ENCODE measurements around the gene DLGAP5. TPM values are rescaled to one million over a fixed set of nuclear protein-coding genes. Genes with fewer than 3 reads are reported as not detected.

DLGAP5 gene
- total and polyA plus RNA-seq, 2 of the 13 experiments (the other 11 are each of a cell fraction or from before 2014, with no cell fraction given) = 7.7 to 55.8 TPM

DNA sequence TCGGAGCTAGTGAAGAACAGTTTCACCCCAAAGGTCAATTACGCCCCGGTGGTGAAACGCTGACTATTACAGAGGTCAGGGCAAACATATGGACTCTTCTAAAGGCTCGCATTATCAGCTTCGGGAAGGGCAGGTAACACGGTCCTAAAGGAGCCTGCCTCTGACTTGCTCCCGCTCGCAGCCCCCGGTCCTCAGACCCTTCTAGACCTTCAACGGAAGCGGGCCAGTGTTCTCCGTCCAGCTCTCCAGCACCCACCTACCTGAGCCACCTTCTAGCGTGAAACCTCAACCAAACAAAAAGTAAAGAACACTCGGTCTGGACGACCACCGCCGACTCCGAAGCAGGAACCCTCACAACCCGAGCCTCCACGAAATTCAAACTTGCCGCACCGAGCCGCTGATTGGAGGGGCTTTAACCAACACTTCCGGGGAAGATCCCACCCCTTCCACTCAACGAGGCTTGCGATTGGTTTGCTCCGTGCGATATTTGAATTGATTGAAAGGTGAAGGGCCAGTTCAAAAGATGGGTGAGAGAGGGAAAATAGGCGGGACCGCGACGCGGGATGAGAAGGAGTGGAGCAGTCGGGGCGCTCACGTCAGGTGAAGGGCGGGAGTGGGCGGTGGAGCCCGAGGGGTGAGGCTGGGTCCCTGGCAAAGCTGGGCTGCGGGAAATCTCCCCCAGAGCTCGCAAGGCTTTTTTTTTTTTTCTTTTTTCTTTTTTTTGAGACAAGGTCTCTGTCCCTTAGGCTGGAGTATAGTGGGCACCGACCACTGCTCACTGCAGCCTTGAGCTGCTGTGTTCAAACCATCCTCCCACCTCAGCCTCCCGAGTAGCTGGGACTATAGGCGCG is at the start of gene DLGAP5 (continued):
- TF ChIP-seq ZNF136 (CRISPR knock-in tag; IDR thresholded peaks at IDR 0.05; ENCODE audit: low read depth) (0 out of 2 replicates have a peak, but pooled peaks have one; percentile 68), KMT2B (CRISPR knock-in tag; IDR thresholded peaks at IDR 0.05) (peak; percentile 75), ZZZ3 (CRISPR knock-in tag; IDR thresholded peaks at IDR 0.05; ENCODE audit: borderline replicate concordance) (no peak), PHF8 (CRISPR knock-in tag; IDR thresholded peaks at IDR 0.05) (peak; percentile 61), FOSL2 (CRISPR knock-in tag; IDR thresholded peaks at IDR 0.05) (no peak), NFKB2 (CRISPR knock-in tag; IDR thresholded peaks at IDR 0.05; ENCODE audit: borderline replicate concordance) (peak; percentile 47; the same call in 1 of the 2 replicates), TARDBP (CRISPR knock-in tag; IDR thresholded peaks at IDR 0.05) (peak; percentile 67; the same call in 1 of the 2 replicates), ZNF251 (CRISPR knock-in tag; IDR thresholded peaks at IDR 0.05) (no peak), PLRG1 (conservative IDR thresholded peaks at IDR 0.05) (no peak), TBX3 (IDR thresholded peaks at IDR 0.05; ENCODE audit: borderline replicate concordance) (no peak), ZNF878 (CRISPR knock-in tag; IDR thresholded peaks at IDR 0.05) (peak; percentile 99), MED8 (CRISPR knock-in tag; IDR thresholded peaks at IDR 0.05; ENCODE audit: insufficient replicate concordance) (no peak), SRSF1 (optimal IDR thresholded peaks at IDR 0.05; ENCODE audit: low read depth, low read length) (no peak), NKX3-1 (CRISPR knock-in tag; IDR thresholded peaks at IDR 0.05) (peak; percentile 28; the same call in 1 of the 2 replicates), STAT5B (CRISPR knock-in tag; IDR thresholded peaks at IDR 0.05) (no peak), ZNF672 (CRISPR knock-in tag; IDR thresholded peaks at IDR 0.05) (no peak), CAMTA2 (CRISPR knock-in tag; IDR thresholded peaks at IDR 0.05; ENCODE audit: borderline replicate concordance) (no peak)
- TF ChIP-seq, protein P1, sequence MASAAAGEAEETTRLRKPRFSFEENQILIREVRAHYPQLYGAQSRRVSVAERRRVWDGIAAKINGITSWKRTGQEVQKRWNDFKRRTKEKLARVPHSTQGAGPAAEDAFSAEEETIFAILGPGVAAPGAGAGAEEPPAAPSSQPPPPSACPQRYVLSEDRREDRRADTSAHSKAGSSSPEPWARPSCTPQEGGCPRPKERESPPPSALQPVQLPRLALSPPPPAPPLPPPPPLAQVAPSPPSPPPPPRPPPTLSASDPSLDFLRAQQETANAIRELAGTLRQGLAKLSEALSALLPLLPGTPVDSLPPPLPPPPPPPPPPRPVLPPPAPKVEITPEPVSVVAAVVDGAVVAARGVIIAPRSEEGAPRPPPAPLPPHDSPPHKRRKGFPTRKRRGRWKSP (CRISPR knock-in tag; IDR thresholded peaks at IDR 0.05) = peak; percentile 75; the same call in 1 of the 2 replicates
- TF ChIP-seq, protein P2, sequence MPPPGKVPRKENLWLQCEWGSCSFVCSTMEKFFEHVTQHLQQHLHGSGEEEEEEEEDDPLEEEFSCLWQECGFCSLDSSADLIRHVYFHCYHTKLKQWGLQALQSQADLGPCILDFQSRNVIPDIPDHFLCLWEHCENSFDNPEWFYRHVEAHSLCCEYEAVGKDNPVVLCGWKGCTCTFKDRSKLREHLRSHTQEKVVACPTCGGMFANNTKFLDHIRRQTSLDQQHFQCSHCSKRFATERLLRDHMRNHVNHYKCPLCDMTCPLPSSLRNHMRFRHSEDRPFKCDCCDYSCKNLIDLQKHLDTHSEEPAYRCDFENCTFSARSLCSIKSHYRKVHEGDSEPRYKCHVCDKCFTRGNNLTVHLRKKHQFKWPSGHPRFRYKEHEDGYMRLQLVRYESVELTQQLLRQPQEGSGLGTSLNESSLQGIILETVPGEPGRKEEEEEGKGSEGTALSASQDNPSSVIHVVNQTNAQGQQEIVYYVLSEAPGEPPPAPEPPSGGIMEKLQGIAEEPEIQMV (CRISPR knock-in tag; IDR thresholded peaks at IDR 0.05; ENCODE audit: low read depth) = no peak
- TF ChIP-seq, protein P3, sequence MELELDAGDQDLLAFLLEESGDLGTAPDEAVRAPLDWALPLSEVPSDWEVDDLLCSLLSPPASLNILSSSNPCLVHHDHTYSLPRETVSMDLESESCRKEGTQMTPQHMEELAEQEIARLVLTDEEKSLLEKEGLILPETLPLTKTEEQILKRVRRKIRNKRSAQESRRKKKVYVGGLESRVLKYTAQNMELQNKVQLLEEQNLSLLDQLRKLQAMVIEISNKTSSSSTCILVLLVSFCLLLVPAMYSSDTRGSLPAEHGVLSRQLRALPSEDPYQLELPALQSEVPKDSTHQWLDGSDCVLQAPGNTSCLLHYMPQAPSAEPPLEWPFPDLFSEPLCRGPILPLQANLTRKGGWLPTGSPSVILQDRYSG (CRISPR knock-in tag; IDR thresholded peaks at IDR 0.05) = no peak
- TF ChIP-seq, protein P4, sequence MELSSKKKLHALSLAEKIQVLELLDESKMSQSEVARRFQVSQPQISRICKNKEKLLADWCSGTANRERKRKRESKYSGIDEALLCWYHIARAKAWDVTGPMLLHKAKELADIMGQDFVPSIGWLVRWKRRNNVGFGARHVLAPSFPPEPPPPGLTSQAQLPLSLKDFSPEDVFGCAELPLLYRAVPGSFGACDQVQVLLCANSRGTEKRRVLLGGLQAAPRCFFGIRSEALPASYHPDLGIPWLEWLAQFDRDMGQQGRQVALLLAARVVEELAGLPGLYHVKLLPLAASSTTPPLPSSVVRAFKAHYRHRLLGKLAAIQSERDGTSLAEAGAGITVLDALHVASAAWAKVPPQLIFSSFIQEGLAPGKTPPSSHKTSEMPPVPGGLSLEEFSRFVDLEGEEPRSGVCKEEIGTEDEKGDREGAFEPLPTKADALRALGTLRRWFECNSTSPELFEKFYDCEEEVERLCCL (CRISPR knock-in tag; IDR thresholded peaks at IDR 0.05; ENCODE audit: borderline replicate concordance) = no peak
- TF ChIP-seq, protein P5, sequence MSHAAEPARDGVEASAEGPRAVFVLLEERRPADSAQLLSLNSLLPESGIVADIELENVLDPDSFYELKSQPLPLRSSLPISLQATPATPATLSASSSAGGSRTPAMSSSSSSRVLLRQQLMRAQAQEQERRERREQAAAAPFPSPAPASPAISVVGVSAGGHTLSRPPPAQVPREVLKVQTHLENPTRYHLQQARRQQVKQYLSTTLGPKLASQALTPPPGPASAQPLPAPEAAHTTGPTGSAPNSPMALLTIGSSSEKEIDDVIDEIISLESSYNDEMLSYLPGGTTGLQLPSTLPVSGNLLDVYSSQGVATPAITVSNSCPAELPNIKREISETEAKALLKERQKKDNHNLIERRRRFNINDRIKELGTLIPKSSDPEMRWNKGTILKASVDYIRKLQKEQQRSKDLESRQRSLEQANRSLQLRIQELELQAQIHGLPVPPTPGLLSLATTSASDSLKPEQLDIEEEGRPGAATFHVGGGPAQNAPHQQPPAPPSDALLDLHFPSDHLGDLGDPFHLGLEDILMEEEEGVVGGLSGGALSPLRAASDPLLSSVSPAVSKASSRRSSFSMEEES (CRISPR knock-in tag; IDR thresholded peaks at IDR 0.05) = 0 out of 2 replicates have a peak, but pooled peaks have one; percentile 11
